ENCODE measurements around the gene CDK5RAP1. TPM values are rescaled to one million over a fixed set of nuclear protein-coding genes. Genes with fewer than 3 reads are reported as not detected.

CDK5RAP1 gene
- total RNA-seq, 2 donors from 2014 or later = 45.2 to 59.7 TPM

- Mint-ChIP-seq H3K36me3 (ENCODE audit: low read depth) (peaks cover 18% of the 10 kb centered on the region), H3K27me3 (ENCODE audit: insufficient read depth) (no peaks in the 10 kb centered on the region), H3K4me3 (no peak overlapping the region), H3K27ac (no peak overlapping the region), H3K4me1 (no peaks in the 10 kb centered on the region), H3K9me3 (no peaks in the 10 kb centered on the region)
- no peaks in the 10 kb centered on the region for H3K36me3 ChIP-seq (ENCODE audit: control insufficient read depth, insufficient read depth, low read length)
- TF ChIP-seq CTCF (conservative IDR thresholded peaks at IDR 0.05) = no peak
- H3K27me3 ChIP-seq (ENCODE audit: control insufficient read depth, insufficient read depth, low read length, poor library complexity, severe bottlenecking) = no peaks in the 10 kb centered on the region
- H3K4me3 ChIP-seq (ENCODE audit: low read length) = no peak overlapping the region
- 77 to 85% methylated on average over 7 of the region's 7 CpGs for WGBS, 2 experiments (ENCODE audit: insufficient coverage in 1 of 2, insufficient read length in 1 of 2)
- no peaks in the 10 kb centered on the region for H3K4me1 ChIP-seq (ENCODE audit: control insufficient read depth, insufficient read depth, low read length)
- no peak overlapping the region for H3K27ac ChIP-seq (ENCODE audit: low read depth, low read length)
- no peak for DNase-seq
- no peaks in the 10 kb centered on the region for H3K9me3 ChIP-seq (ENCODE audit: control insufficient read depth, low read length)
- no peak overlapping the region for H3K9ac ChIP-seq (ENCODE audit: extremely low read depth, low read length, poor library complexity, severe bottlenecking)
Observed at GRCh38 chr20:33411242-33411641, 9.9 kb upstream of the CDK5RAP1 start.

DNA sequence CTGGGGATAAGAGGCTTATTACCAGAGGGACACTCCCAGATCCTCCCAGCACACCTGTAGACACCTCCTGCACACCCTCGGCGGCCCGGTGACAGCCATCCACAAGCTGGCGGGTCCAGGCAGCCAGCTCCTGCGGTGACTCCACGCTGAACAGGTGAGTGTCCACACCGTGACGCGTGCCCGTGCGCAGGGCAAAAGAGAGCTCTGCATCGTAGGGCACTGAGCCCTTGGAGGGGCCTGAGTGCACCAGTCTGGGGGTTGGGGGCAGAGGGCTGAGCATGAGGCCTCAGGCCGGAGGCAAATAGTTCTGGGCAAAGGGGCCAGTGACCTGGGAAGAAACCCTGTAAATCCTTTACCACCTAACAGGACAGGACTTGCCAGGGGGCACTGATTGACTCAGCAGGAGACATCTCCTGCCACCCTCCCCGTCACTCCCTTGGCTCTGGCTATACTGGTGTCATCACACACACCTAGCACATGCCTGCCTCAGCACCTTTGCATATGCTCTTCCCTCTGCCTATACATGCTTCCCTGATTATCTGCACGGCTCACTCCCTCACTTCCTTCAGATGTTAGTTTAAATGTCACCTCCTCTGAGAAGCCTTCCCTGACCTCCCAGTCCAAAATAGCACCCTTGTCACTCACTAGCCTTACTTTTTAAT lies 8.9 kb upstream of the CDK5RAP1 start:
- H3K9ac ChIP-seq (ENCODE audit: extremely low read depth, low read length, poor library complexity, severe bottlenecking) = no peak overlapping the region
- TF ChIP-seq CTCF (conservative IDR thresholded peaks at IDR 0.05) = no peak
- no peaks in the 10 kb centered on the region for H3K4me1 ChIP-seq (ENCODE audit: control insufficient read depth, insufficient read depth, low read length)
- no peaks in the 10 kb centered on the region for H3K36me3 ChIP-seq (ENCODE audit: control insufficient read depth, insufficient read depth, low read length)
- no peaks in the 10 kb centered on the region for H3K27me3 Mint-ChIP-seq (ENCODE audit: insufficient read depth)
- H3K27ac Mint-ChIP-seq = no peak overlapping the region
- no peaks in the 10 kb centered on the region for H3K27me3 ChIP-seq (ENCODE audit: control insufficient read depth, insufficient read depth, low read length, poor library complexity, severe bottlenecking)
- H3K4me1 Mint-ChIP-seq = no peaks in the 10 kb centered on the region
- H3K4me3 Mint-ChIP-seq = no peak overlapping the region
- no peak overlapping the region for H3K27ac ChIP-seq (ENCODE audit: low read depth, low read length)
- WGBS, 2 experiments (ENCODE audit: insufficient coverage in 1 of 2, insufficient read length in 1 of 2) = 93 to 96% methylated on average over 9 to 15 of the region's 15 CpGs
- no peak overlapping the region for H3K4me3 ChIP-seq (ENCODE audit: low read length)
- H3K36me3 Mint-ChIP-seq (ENCODE audit: low read depth) = peaks cover 22% of the 10 kb centered on the region
- no peaks in the 10 kb centered on the region for H3K9me3 Mint-ChIP-seq
- no peak for DNase-seq
- H3K9me3 ChIP-seq (ENCODE audit: control insufficient read depth, low read length) = no peaks in the 10 kb centered on the region

- no peak overlapping the region for H3K4me3 Mint-ChIP-seq
- Histone ChIP-seq H3K27ac (ENCODE audit: low read depth, low read length) (no peak overlapping the region), H3K9me3 (ENCODE audit: control insufficient read depth, low read length) (no peaks in the 10 kb centered on the region), H3K4me3 (ENCODE audit: low read length) (no peak overlapping the region), H3K27me3 (ENCODE audit: control insufficient read depth, insufficient read depth, low read length, poor library complexity, severe bottlenecking) (no peaks in the 10 kb centered on the region), H3K4me1 (ENCODE audit: control insufficient read depth, insufficient read depth, low read length) (no peaks in the 10 kb centered on the region), H3K9ac (ENCODE audit: extremely low read depth, low read length, poor library complexity, severe bottlenecking) (no peak overlapping the region), H3K36me3 (ENCODE audit: control insufficient read depth, insufficient read depth, low read length) (no peaks in the 10 kb centered on the region)
- TF ChIP-seq CTCF (conservative IDR thresholded peaks at IDR 0.05) = no peak
- H3K36me3 Mint-ChIP-seq (ENCODE audit: low read depth) = peaks cover 27% of the 10 kb centered on the region
- no peak for DNase-seq
- H3K9me3 Mint-ChIP-seq = no peaks in the 10 kb centered on the region
- no peaks in the 10 kb centered on the region for H3K4me1 Mint-ChIP-seq
- peak overlapping the region; percentile 29 for H3K27ac Mint-ChIP-seq
- no peaks in the 10 kb centered on the region for H3K27me3 Mint-ChIP-seq (ENCODE audit: insufficient read depth)
- WGBS, 2 experiments (ENCODE audit: insufficient coverage in 1 of 2, insufficient read length in 1 of 2) = 88 to 94% methylated on average over 8 to 17 of the region's 18 CpGs
Observed at GRCh38 chr20:33408716-33409654, 7.7 kb upstream of the CDK5RAP1 start.
